ENCODE results near the gene ACTL7B.

ACTL7B gene

GRCh38 chr9:108836319-108836718 is 19.5 kb downstream of the ACTL7B start:
- H3K9me3 ChIP-seq (ENCODE audit: control insufficient read depth, insufficient read depth, low read depth, low read length) = no peaks in the 10 kb centered on the region
- H3K4me1 ChIP-seq (ENCODE audit: control insufficient read depth, insufficient read depth, low read length) = no peaks in the 10 kb centered on the region
- POLR2A ChIA-PET = no interaction called here
- CTCF ChIA-PET = interaction anchor here (1.4 to 1.7 kb wide), 2 partner anchors 74 to 1414 kb away, joined by 3 to 7 read pairs; no protein-coding TSS in a partner anchor
- TF ChIP-seq, protein P1, sequence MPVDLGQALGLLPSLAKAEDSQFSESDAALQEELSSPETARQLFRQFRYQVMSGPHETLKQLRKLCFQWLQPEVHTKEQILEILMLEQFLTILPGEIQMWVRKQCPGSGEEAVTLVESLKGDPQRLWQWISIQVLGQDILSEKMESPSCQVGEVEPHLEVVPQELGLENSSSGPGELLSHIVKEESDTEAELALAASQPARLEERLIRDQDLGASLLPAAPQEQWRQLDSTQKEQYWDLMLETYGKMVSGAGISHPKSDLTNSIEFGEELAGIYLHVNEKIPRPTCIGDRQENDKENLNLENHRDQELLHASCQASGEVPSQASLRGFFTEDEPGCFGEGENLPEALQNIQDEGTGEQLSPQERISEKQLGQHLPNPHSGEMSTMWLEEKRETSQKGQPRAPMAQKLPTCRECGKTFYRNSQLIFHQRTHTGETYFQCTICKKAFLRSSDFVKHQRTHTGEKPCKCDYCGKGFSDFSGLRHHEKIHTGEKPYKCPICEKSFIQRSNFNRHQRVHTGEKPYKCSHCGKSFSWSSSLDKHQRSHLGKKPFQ (tag by site-specific recombination; IDR thresholded peaks at IDR 0.05) = no peak
- TF ChIP-seq PBX3 (CRISPR knock-in tag; IDR thresholded peaks at IDR 0.05) = no peak
- TF ChIP-seq, protein P2, sequence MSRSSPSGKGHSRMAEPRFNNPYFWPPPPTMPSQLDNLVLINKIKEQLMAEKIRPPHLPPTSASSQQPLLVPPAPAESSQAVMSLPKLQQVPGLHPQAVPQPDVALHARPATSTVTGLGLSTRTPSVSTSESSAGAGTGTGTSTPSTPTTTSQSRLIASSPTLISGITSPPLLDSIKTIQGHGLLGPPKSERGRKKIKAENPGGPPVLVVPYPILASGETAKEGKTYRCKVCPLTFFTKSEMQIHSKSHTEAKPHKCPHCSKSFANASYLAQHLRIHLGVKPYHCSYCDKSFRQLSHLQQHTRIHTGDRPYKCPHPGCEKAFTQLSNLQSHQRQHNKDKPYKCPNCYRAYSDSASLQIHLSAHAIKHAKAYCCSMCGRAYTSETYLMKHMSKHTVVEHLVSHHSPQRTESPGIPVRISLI (tag by site-specific recombination; IDR thresholded peaks at IDR 0.05) = no peak
- no peak for TF ChIP-seq ZNF157 (tag by site-specific recombination; IDR thresholded peaks at IDR 0.05)
- TF ChIP-seq ZNF114 (tag by site-specific recombination; IDR thresholded peaks at IDR 0.05) = no peak
- no peak for TF ChIP-seq ZNF514 (tag by site-specific recombination; IDR thresholded peaks at IDR 0.05)
- no peak for TF ChIP-seq ZNF202 (tag by site-specific recombination; IDR thresholded peaks at IDR 0.05; ENCODE audit: borderline replicate concordance)
- no peak for TF ChIP-seq ZNF830 (tag by site-specific recombination; IDR thresholded peaks at IDR 0.05; ENCODE audit: low read depth)
- TF ChIP-seq, protein P3, sequence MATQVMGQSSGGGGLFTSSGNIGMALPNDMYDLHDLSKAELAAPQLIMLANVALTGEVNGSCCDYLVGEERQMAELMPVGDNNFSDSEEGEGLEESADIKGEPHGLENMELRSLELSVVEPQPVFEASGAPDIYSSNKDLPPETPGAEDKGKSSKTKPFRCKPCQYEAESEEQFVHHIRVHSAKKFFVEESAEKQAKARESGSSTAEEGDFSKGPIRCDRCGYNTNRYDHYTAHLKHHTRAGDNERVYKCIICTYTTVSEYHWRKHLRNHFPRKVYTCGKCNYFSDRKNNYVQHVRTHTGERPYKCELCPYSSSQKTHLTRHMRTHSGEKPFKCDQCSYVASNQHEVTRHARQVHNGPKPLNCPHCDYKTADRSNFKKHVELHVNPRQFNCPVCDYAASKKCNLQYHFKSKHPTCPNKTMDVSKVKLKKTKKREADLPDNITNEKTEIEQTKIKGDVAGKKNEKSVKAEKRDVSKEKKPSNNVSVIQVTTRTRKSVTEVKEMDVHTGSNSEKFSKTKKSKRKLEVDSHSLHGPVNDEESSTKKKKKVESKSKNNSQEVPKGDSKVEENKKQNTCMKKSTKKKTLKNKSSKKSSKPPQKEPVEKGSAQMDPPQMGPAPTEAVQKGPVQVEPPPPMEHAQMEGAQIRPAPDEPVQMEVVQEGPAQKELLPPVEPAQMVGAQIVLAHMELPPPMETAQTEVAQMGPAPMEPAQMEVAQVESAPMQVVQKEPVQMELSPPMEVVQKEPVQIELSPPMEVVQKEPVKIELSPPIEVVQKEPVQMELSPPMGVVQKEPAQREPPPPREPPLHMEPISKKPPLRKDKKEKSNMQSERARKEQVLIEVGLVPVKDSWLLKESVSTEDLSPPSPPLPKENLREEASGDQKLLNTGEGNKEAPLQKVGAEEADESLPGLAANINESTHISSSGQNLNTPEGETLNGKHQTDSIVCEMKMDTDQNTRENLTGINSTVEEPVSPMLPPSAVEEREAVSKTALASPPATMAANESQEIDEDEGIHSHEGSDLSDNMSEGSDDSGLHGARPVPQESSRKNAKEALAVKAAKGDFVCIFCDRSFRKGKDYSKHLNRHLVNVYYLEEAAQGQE (tag by site-specific recombination; IDR thresholded peaks at IDR 0.05) = no peak
- no peak for TF ChIP-seq ZNF785 (tag by site-specific recombination; IDR thresholded peaks at IDR 0.05)
- no peak for TF ChIP-seq ZNF121 (tag by site-specific recombination; IDR thresholded peaks at IDR 0.05)
- TF ChIP-seq ZNF501 (tag by site-specific recombination; IDR thresholded peaks at IDR 0.05) = no peak
- no peak for TF ChIP-seq ZNF155 (tag by site-specific recombination; IDR thresholded peaks at IDR 0.05)
- H3K4me3 ChIP-seq (ENCODE audit: low read depth, low read length) = no peak overlapping the region
- H3K36me3 ChIP-seq (ENCODE audit: control insufficient read depth in 2 of 2, insufficient read depth in 1 of 2, low read length in 2 of 2) = no peaks in the 10 kb centered on the region
- H3K27ac ChIP-seq (ENCODE audit: extremely low read depth, low read depth, low read length) = no peak overlapping the region

GRCh38 chr9:108835831-108836230 is 20.0 kb downstream of the ACTL7B start:
- H3K4me1 ChIP-seq (ENCODE audit: control insufficient read depth, insufficient read depth, low read length) = no peaks in the 10 kb centered on the region
- no peaks in the 10 kb centered on the region for H3K9me3 ChIP-seq (ENCODE audit: control insufficient read depth, insufficient read depth, low read depth, low read length)
- H3K27ac ChIP-seq (ENCODE audit: extremely low read depth, low read depth, low read length) = no peak overlapping the region
- POLR2A ChIA-PET = no interaction called here
- CTCF ChIA-PET = interaction anchor here (1.4 to 1.7 kb wide), 2 partner anchors 74 to 1413 kb away, joined by 3 to 7 read pairs; no protein-coding TSS in a partner anchor
- no peaks in the 10 kb centered on the region for H3K36me3 ChIP-seq (ENCODE audit: control insufficient read depth in 2 of 2, insufficient read depth in 1 of 2, low read length in 2 of 2)
- H3K4me3 ChIP-seq (ENCODE audit: low read depth, low read length) = no peak overlapping the region
- TF ChIP-seq ZNF621 (tag by site-specific recombination; IDR thresholded peaks at IDR 0.05) (no peak), SP3 (tag by site-specific recombination; IDR thresholded peaks at IDR 0.05) (no peak), ZNF473 (tag by site-specific recombination; IDR thresholded peaks at IDR 0.05) (no peak), ZNF701 (tag by site-specific recombination; IDR thresholded peaks at IDR 0.05) (no peak), ZNF776 (tag by site-specific recombination; IDR thresholded peaks at IDR 0.05; ENCODE audit: borderline replicate concordance) (no peak), YY2 (tag by site-specific recombination; IDR thresholded peaks at IDR 0.05) (no peak), ZNF239 (tag by site-specific recombination; IDR thresholded peaks at IDR 0.05) (no peak)
- TF ChIP-seq, protein P2 (tag by site-specific recombination; IDR thresholded peaks at IDR 0.05) = no peak
- TF ChIP-seq, protein P4, sequence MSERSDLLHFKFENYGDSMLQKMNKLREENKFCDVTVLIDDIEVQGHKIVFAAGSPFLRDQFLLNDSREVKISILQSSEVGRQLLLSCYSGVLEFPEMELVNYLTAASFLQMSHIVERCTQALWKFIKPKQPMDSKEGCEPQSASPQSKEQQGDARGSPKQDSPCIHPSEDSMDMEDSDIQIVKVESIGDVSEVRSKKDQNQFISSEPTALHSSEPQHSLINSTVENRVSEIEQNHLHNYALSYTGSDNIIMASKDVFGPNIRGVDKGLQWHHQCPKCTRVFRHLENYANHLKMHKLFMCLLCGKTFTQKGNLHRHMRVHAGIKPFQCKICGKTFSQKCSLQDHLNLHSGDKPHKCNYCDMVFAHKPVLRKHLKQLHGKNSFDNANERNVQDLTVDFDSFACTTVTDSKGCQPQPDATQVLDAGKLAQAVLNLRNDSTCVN (tag by site-specific recombination; optimal IDR thresholded peaks at IDR 0.05) = no peak
- TF ChIP-seq, protein P5, sequence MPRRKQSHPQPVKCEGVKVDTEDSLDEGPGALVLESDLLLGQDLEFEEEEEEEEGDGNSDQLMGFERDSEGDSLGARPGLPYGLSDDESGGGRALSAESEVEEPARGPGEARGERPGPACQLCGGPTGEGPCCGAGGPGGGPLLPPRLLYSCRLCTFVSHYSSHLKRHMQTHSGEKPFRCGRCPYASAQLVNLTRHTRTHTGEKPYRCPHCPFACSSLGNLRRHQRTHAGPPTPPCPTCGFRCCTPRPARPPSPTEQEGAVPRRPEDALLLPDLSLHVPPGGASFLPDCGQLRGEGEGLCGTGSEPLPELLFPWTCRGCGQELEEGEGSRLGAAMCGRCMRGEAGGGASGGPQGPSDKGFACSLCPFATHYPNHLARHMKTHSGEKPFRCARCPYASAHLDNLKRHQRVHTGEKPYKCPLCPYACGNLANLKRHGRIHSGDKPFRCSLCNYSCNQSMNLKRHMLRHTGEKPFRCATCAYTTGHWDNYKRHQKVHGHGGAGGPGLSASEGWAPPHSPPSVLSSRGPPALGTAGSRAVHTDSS (tag by site-specific recombination; IDR thresholded peaks at IDR 0.05) = no peak
- TF ChIP-seq, protein P6, sequence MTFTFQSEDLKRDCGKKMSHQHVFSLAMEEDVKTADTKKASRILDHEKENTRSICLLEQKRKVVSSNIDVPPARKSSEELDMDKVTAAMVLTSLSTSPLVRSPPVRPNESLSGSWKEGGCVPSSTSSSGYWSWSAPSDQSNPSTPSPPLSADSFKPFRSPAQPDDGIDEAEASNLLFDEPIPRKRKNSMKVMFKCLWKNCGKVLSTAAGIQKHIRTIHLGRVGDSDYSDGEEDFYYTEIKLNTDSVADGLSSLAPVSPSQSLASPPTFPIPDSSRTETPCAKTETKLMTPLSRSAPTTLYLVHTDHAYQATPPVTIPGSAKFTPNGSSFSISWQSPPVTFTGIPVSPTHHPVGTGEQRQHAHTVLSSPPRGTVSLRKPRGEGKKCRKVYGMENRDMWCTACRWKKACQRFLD (tag by site-specific recombination; IDR thresholded peaks at IDR 0.05) = no peak
